ENCODE data around the gene LRP1-AS.

Gene LRP1-AS

GRCh38 chr12:57101892-57102695 lies 45.3 kb downstream of the LRP1-AS start:
- Histone ChIP-seq H3K9ac (ENCODE audit: low read depth, low read length) (no peak overlapping the region), H3K36me3 (ENCODE audit: insufficient read depth, low read length) (peaks cover 51% of the 10 kb centered on the region), H3K4me1 (ENCODE audit: insufficient read depth, low read length) (no peaks in the 10 kb centered on the region), H3K4me3 (ENCODE audit: low read length) (no peak overlapping the region), H3K27me3 (ENCODE audit: insufficient read depth, low read length) (no peaks in the 10 kb centered on the region), H3K27ac (ENCODE audit: low read depth, low read length) (no peak overlapping the region), H3K9me3 (ENCODE audit: insufficient read depth, low read depth, low read length) (no peaks in the 10 kb centered on the region)
- 90% methylated on average over 11 of the region's 15 CpGs for WGBS

- Histone ChIP-seq H3K36me3 (ENCODE audit: insufficient read depth, low read length) (peaks cover 48% of the 10 kb centered on the region), H3K4me1 (ENCODE audit: insufficient read depth, low read length) (peaks cover 3% of the 10 kb centered on the region), H3K9me3 (ENCODE audit: insufficient read depth, low read depth, low read length) (no peaks in the 10 kb centered on the region), H3K27me3 (ENCODE audit: insufficient read depth, low read length) (no peaks in the 10 kb centered on the region), H3K4me3 (ENCODE audit: low read length) (no peak overlapping the region), H3K27ac (ENCODE audit: low read depth, low read length) (no peak overlapping the region), H3K9ac (ENCODE audit: low read depth, low read length) (no peak overlapping the region)
- WGBS = 90% methylated on average over 12 of the region's 12 CpGs
Measured at GRCh38 chr12:57099766-57100165, 47.7 kb downstream of the LRP1-AS start.

- H3K4me3 ChIP-seq (ENCODE audit: low read length) = no peak overlapping the region
- peaks cover 49% of the 10 kb centered on the region for H3K36me3 ChIP-seq (ENCODE audit: insufficient read depth, low read length)
- H3K9me3 ChIP-seq (ENCODE audit: insufficient read depth, low read depth, low read length) = no peaks in the 10 kb centered on the region
- no peak overlapping the region for H3K27ac ChIP-seq (ENCODE audit: low read depth, low read length)
- no peaks in the 10 kb centered on the region for H3K27me3 ChIP-seq (ENCODE audit: insufficient read depth, low read length)
- H3K9ac ChIP-seq (ENCODE audit: low read depth, low read length) = no peak overlapping the region
- 93% methylated on average over 10 of the region's 11 CpGs for WGBS
- peaks cover 8% of the 10 kb centered on the region for H3K4me1 ChIP-seq (ENCODE audit: insufficient read depth, low read length)
Measured at GRCh38 chr12:57099047-57099714, 48.2 kb downstream of the LRP1-AS start.

GRCh38 chr12:57098546-57098945 lies 48.9 kb downstream of the LRP1-AS start:
- no peak overlapping the region for H3K27ac ChIP-seq (ENCODE audit: low read depth, low read length)
- H3K9ac ChIP-seq (ENCODE audit: low read depth, low read length) = no peak overlapping the region
- no peaks in the 10 kb centered on the region for H3K27me3 ChIP-seq (ENCODE audit: insufficient read depth, low read length)
- H3K4me3 ChIP-seq (ENCODE audit: low read length) = no peak overlapping the region
- WGBS = 71% methylated on average over 1 of the region's 1 CpG
- peaks cover 12% of the 10 kb centered on the region for H3K4me1 ChIP-seq (ENCODE audit: insufficient read depth, low read length)
- H3K36me3 ChIP-seq (ENCODE audit: insufficient read depth, low read length) = peaks cover 46% of the 10 kb centered on the region
- no peaks in the 10 kb centered on the region for H3K9me3 ChIP-seq (ENCODE audit: insufficient read depth, low read depth, low read length)

- Histone ChIP-seq H3K9me3 (ENCODE audit: insufficient read depth, low read depth, low read length) (no peaks in the 10 kb centered on the region), H3K27ac (ENCODE audit: low read depth, low read length) (no peak overlapping the region), H3K9ac (ENCODE audit: low read depth, low read length) (no peak overlapping the region), H3K4me3 (ENCODE audit: low read length) (no peak overlapping the region), H3K27me3 (ENCODE audit: insufficient read depth, low read length) (no peaks in the 10 kb centered on the region), H3K36me3 (ENCODE audit: insufficient read depth, low read length) (peaks cover 53% of the 10 kb centered on the region), H3K4me1 (ENCODE audit: insufficient read depth, low read length) (peaks cover 14% of the 10 kb centered on the region)
- WGBS = 93% methylated on average over 8 of the region's 8 CpGs
Measured at GRCh38 chr12:57097554-57097835, 49.9 kb downstream of the LRP1-AS start.

GRCh38 chr12:57096748-57097553 lies 50.5 kb downstream of the LRP1-AS start:
- Histone ChIP-seq H3K36me3 (ENCODE audit: insufficient read depth, low read length) (peaks cover 56% of the 10 kb centered on the region), H3K4me3 (ENCODE audit: low read length) (no peak overlapping the region), H3K4me1 (ENCODE audit: insufficient read depth, low read length) (peaks cover 14% of the 10 kb centered on the region), H3K9ac (ENCODE audit: low read depth, low read length) (no peak overlapping the region), H3K27me3 (ENCODE audit: insufficient read depth, low read length) (no peaks in the 10 kb centered on the region), H3K9me3 (ENCODE audit: insufficient read depth, low read depth, low read length) (no peaks in the 10 kb centered on the region), H3K27ac (ENCODE audit: low read depth, low read length) (peak overlapping the region; percentile 10; the same call in 1 of the 2 replicates)
- 90% methylated on average over 8 of the region's 8 CpGs for WGBS

- Histone ChIP-seq H3K9ac (ENCODE audit: low read depth, low read length) (no peak overlapping the region), H3K36me3 (ENCODE audit: insufficient read depth, low read length) (peaks cover 62% of the 10 kb centered on the region), H3K4me1 (ENCODE audit: insufficient read depth, low read length) (peaks cover 14% of the 10 kb centered on the region), H3K9me3 (ENCODE audit: insufficient read depth, low read depth, low read length) (no peaks in the 10 kb centered on the region), H3K27me3 (ENCODE audit: insufficient read depth, low read length) (no peaks in the 10 kb centered on the region), H3K27ac (ENCODE audit: low read depth, low read length) (peak overlapping the region; percentile 10; the same call in 1 of the 2 replicates), H3K4me3 (ENCODE audit: low read length) (no peak overlapping the region)
- 97% methylated on average over 6 of the region's 6 CpGs for WGBS
Measured at GRCh38 chr12:57096099-57096572, 51.3 kb downstream of the LRP1-AS start.

GRCh38 chr12:57095440-57095839 lies 52.0 kb downstream of the LRP1-AS start:
- H3K9ac ChIP-seq (ENCODE audit: low read depth, low read length) = 0 out of 2 replicates have a peak overlapping the region, but pooled peaks have one; percentile 30
- no peak overlapping the region for H3K4me3 ChIP-seq (ENCODE audit: low read length)
- no peaks in the 10 kb centered on the region for H3K27me3 ChIP-seq (ENCODE audit: insufficient read depth, low read length)
- peaks cover 68% of the 10 kb centered on the region for H3K36me3 ChIP-seq (ENCODE audit: insufficient read depth, low read length)
- no peak overlapping the region for H3K27ac ChIP-seq (ENCODE audit: low read depth, low read length)
- H3K9me3 ChIP-seq (ENCODE audit: insufficient read depth, low read depth, low read length) = no peaks in the 10 kb centered on the region
- H3K4me1 ChIP-seq (ENCODE audit: insufficient read depth, low read length) = peaks cover 14% of the 10 kb centered on the region
- WGBS = 91% methylated on average over 3 of the region's 3 CpGs
